ENCODE results near the gene RAB11B.
"Not testable (repeated sequence)": the region's sequence is repeated elsewhere in the genome, so short reads cannot be mapped to it uniquely, and the experiment has no call there.

RAB11B gene

DNA sequence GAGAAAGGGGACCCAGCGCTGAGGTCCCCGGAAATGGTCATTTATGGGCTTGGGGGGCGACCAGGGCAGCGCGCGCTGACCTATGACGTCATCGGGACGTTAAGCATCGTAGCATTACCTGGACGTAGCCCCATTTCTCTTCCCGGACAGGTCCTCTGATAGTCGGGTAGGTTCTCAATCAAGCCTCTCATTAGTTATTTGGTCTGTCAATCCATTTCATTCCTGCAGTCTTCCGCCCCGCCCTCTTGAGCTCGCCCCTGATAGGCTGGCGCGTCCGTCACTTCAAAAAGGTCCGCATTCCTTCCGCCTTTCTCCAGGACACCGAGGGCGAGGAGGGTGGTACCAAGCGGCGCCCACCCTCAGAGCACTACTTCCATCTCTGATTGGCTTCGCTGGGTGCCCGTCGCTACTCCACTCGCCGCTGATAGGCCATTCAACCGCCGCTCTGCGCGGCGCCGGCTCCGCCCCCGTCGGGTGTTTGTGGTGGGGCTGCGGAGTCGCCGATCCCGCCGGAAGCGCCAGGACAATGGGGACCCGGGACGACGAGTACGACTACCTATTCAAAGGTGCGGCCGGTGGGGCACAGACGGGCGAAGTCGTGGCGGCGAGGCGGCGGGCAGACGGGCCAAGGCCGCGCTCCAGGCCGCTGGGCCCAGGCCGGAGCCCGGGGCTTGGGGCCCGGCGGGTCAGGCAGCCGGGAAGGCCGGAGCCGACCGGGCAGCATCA lies at the start of gene RAB11B:
RAB11B (plus strand) TSS at position 470 of the 726 bp plus-strand sequence; CDS start at position 527, 57 bp downstream.
- in situ Hi-C loops (cut with HindIII; ENCODE audit: low sequenced_read_pairs): no loop called here

- in situ Hi-C loops (cut with HindIII; ENCODE audit: low sequenced_read_pairs): not testable (repeated sequence)
These were observed 48.7 kb upstream of the RAB11B start for GRCh38 chr19:8341504-8341903.

- in situ Hi-C loops (cut with HindIII; ENCODE audit: low sequenced_read_pairs): no loop called here
These were observed 47.9 kb upstream of the RAB11B start for GRCh38 chr19:8342316-8342683.

DNA sequence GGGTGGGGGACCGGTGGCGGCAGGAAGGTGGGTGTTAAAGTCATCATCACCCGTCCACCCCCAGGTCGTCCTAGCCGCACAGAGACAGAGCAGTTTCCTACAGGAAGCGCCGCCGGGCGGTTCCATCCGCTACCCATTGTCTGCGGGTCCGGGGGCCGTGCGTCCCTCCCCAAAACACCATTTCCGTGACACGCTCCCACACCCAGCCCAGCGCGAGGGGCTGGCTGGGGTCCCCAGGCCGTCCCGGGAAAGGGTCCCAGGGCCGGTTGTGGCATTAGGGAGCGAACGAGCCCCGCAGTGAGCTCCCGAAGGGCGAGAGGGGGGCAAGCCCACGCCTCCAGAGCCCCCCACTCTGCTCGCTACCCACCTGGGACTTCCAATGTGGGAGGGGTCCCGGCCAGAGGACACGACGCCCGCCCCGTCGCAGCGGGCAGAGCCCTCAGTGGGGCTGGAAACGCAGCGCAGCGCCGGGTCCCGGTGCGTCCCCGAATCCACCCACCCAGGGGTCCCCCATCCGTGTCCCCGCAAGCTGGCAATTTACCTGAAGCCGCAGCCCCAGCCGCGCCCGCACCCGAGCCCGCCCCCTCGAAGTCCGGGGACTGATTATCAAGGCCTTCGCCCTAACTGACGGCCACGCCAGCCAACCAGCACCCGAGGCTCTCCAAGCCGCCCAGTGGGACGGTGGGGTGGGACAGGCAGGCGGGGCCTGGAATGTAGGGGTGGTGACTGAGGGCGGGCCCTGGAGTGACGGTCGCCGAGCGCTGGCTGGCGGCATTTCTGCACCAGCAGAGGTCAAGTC lies 47.3 kb upstream of the RAB11B start, which contains the start of gene KANK3:
KANK3 (minus strand) TSS at position 579 of the 799 bp plus-strand sequence. CDS start 5,434 bp downstream, outside the sequence.
- in situ Hi-C loops (cut with HindIII; ENCODE audit: low sequenced_read_pairs): no loop called here

GRCh38 chr19:8343483-8343844 lies 46.7 kb upstream of the RAB11B start:
- in situ Hi-C loops (cut with HindIII; ENCODE audit: low sequenced_read_pairs): no loop called here

DNA sequence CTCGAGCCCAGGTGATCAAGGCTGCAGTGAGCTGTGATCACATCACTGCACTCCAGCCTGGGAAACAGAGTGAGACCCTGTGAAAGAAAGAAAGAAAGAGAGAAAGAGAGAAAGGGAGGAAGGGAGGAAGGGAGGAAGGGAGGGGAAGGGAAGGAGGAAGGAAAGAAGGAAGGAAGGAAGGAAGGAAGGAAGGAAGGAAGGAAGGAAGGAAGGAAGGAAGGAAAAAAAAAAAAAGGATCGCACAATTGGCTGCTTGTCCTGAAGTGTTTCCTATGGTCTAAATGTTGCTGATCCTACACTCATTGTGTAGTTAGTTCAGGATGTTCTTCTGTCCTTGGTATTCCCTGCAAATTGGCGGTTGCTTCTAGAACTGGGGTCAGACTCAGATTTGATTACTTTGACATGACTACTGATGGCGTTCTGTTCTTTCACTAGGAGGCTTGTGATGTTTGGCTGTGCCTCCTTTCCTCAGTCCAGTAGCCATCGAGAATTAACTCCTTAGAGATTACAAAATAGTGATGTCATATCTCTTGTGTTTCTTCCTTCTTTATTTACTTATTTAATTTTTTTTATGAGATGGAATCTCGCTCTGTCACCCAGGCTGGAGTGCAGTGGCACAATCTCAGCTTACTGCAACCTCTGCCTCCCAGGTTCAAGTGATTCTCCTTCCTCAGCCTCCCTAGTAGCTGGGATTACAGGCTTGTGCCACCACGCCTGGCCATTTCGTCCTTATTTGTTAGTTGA lies 40.4 kb upstream of the RAB11B start:
- in situ Hi-C loops (cut with HindIII; ENCODE audit: low sequenced_read_pairs): not testable (repeated sequence)

DNA sequence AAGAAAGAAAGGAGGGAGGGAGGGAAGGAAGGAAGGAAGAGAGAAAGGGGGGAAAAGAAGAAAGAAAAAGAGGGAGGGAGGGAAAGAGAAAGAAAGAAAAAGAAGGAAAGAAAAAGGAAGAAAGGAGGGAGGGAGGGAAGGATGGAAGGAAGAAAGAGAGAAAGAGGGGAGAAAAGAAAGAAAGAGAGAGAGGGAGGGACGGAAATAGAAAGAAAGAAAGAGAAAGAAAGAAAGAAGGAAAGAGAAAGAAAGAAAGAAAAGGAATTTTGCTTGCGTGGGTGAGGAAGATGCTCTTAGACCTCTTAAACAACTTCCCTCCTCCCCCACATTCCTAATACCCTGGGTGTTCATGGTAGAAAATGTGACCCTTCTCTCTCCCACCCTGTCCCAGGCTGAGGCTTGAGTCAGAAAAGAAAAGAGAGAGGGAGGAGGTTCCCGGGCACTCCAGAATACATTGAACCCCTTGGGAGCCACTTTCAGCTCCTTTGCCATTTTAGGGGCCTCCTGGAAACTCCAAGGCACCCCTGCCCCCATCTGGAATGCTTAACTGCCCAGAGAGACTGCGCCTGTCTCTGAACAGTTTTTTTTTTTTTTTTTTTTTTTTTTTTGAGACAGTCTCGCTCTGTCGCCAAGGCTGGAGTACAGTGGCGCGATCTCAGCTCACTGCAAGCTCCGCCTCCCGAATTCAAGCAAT lies 37.9 kb upstream of the RAB11B start:
- in situ Hi-C loops (cut with HindIII; ENCODE audit: low sequenced_read_pairs): no loop called here

DNA sequence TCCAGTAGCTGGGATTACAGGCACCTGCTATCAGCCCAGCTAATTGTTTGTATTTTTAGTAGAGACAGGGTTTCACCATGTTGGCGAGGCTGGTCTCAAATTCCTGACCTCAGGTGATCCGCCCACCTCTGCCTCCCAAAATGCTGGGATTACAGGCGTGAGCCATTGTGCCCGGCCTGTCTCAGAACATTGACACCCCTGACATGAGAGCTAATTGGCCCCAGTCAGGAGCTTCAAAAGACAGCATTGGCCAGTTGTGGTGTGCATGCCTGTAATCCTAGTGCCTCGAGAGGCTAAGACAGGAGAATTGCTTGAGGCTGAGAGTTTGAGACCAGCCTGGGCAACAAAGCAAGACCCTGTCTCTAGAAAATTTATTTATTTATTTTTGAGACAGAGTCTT lies 37.3 kb upstream of the RAB11B start:
- in situ Hi-C loops (cut with HindIII; ENCODE audit: low sequenced_read_pairs): not testable (repeated sequence)

DNA sequence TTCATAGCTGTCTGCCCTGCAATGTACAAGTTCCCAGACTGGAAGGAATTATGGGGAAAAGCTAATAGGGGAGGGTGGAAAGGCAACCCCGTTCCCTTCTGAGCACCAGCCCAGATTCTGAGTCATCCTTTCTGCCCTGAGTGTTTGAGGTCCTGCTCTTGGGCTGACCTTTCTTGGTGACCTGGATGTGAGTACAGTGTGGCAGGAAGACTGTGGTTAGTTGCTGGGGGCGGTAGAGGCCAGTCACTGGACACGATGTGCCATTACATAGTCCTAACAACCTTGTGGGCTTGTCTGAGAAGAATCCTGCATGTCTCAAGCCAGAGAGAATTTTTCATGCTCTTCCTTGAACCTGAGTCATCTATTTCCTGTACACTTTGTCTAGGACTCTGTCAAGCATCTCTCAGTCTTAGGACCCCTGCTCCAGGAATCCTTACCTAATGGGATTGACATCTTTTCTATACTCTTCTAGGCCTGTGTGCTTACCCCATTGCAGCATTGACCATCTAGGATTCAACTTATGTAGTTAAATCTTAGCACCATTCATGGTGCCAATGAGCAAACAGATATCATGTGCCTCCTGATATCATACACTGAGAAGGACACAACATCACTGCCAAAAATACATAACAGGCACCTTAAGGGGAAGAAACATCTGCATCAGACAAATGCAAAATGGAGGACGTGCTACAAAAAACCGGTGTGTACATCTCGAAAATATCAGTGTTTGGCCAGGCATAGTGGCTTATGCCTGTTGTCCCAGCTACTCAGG lies 34.3 kb upstream of the RAB11B start:
- in situ Hi-C loops (cut with HindIII; ENCODE audit: low sequenced_read_pairs): no loop called here

- in situ Hi-C loops (cut with HindIII; ENCODE audit: low sequenced_read_pairs): no loop called here
These were observed 33.1 kb upstream of the RAB11B start for GRCh38 chr19:8357007-8357521.

DNA sequence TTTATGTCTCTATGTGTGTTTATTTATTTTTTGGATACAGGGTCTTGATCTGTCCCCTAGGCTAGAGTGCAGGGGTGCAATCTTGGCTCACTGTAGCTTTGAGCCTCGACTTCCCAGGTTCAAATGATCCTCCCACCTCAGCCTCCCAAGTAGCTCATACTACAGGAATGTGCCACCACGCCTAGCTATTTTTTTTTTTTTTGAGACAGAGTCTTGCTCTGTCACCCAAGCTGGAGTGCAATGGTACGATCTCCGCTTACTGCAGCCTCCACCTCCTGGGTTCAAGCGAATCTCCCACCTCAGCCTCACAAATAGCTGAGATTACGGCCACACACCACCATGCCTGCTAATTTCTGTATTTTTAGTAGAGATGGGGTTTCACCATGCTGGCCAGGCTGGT lies 31.2 kb upstream of the RAB11B start:
- in situ Hi-C loops (cut with HindIII; ENCODE audit: low sequenced_read_pairs): no loop called here

DNA sequence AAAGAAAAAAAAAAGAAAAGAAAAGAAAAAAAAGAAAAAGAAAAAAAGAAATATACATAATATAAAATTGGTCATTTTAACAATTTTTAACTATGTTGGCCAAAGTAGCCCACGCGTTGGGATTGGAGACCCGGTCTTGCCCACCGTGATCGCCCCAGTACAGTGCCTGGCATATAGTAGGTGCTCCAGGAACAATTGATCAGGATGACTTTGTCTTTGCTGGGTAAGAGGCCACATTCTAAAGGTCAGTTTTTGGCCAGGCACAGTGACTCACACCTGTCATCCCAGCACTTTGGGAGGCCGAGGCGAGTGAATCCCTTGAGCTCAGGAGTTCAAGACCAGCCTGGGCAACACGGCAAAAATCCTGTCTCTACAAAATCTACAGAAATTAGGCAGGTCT lies 30.0 kb upstream of the RAB11B start:
- in situ Hi-C loops (cut with HindIII; ENCODE audit: low sequenced_read_pairs): no loop called here

DNA sequence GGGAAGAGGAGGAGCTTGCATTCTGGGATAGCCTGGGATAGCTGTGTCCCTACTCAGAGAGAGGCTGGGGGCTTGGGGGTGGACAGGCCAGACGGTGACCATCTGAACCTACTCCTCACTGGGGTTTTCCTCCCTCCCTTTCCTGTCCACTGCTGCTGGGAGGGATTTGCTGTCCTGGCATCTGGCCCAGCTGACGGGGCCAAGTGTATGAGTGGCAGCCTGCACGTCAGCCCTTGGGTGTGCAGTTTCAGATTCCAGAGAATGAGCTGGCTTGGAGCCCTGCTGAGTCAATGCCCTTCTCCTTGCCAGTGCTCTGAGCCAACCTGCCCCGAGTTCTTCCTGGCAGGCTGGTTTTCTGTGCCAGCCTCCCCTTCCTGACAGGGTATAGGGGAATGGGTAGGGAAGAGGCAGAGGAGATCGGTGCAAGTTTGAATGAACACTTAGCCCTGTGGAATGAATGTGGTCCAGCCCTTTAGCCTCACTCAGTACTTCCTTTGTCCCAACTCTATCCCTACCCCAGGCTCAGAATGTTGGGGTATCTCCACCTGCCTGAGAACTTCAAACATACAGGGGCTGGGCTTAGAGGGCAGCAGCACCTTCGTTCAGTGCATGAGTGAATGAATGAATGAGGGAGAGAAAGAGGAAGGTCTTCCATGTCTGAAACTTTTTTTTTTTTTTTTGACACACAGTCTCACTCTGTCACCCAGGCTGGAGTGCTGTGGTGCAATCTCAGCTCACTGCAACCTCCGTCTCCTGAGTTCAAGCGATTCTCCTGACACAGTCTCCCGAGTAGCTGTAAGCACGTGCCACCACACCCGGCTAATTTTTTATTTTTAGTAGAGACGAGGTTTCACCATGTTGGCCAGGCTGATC lies 28.0 kb upstream of the RAB11B start:
- in situ Hi-C loops (cut with HindIII; ENCODE audit: low sequenced_read_pairs): no loop called here

- in situ Hi-C loops (cut with HindIII; ENCODE audit: low sequenced_read_pairs): no loop called here
These were observed 26.1 kb upstream of the RAB11B start, which contains the start of gene ANGPTL4 for GRCh38 chr19:8363803-8364771. TSS of gene ANGPTL4 (plus strand) at chr19:8364155. CDS start at chr19:8364322, 167 bp downstream.

- in situ Hi-C loops (cut with HindIII; ENCODE audit: low sequenced_read_pairs): no loop called here
These were observed 24.0 kb upstream of the RAB11B start for GRCh38 chr19:8366121-8366581.

GRCh38 chr19:8366961-8367326 lies 23.2 kb upstream of the RAB11B start:
- in situ Hi-C loops (cut with HindIII; ENCODE audit: low sequenced_read_pairs): no loop called here

GRCh38 chr19:8367327-8368001 lies 22.7 kb upstream of the RAB11B start:
- in situ Hi-C loops (cut with HindIII; ENCODE audit: low sequenced_read_pairs): no loop called here
